Astrocyte of the hippocampus (primary cell): ENCODE data around the gene ZNF718.
"Not testable (repeated sequence)": the region's sequence is repeated elsewhere in the genome, so short reads cannot be mapped to it uniquely, and the experiment has no call there.

Experiments
- DNase-seq: peaks from one replicate; pipeline ENCODE4 v3.0.0; 2011; ENCODE audit warnings: low read depth, low spot score

ZNF718 gene

DNA sequence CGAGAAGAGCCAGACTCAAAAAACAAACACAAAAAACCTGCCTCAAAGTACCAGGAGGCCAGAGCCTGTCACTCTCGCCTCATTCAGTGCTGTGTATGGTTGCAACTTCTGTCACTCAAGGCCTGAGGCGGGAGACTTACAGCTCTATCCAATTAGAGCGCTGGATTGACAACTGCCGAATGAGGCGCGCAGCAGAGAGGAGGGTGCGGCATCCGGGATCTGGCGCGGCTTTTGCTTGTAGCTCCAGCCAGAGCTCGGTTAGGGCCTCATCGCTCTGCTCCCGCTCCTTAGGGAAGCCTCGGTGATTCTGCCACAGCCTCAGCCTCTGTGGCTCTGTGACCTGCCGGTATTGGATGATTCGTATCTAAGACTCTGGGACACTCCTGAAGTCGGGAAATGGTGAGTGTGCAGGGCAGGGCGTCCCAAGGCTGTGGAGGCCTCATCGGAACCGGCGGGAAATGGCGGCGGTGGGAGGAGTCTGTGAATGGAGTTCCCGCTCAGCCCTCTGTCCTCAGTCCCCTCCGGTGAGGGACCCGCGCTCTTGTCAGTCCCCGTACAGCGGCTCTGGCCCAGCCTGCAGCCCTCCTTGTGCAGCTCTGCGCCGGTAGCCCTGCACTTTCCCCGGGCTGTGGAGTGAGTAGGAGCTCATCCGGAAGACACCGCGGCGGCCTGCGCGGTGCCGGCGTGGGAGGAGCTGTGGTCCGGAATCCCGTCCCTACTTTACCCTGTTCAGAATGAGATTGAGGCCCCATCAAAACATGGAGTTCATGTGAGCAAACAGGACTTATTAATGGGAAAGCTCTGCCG lies at the start of gene ZNF718:
TSS of gene ZNF718 (plus strand) at position 227 of the 807 bp plus-strand sequence. CDS start at position 397, 170 bp downstream.
- DNase-seq = peak; percentile 98

DNA sequence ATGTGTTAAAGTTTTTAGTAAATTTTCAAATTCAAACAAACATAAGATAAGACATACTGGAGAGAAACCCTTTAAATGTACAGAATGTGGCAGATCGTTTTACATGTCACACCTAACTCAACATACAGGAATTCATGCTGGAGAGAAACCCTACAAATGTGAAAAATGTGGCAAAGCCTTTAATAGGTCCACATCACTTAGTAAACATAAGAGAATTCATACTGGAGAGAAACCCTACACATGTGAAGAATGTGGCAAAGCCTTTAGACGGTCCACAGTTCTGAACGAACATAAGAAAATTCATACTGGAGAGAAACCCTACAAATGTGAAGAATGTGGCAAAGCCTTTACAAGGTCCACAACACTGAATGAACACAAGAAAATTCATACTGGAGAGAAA lies 38.4 kb upstream of the ZNF718 start:
- DNase-seq = no peak

DNA sequence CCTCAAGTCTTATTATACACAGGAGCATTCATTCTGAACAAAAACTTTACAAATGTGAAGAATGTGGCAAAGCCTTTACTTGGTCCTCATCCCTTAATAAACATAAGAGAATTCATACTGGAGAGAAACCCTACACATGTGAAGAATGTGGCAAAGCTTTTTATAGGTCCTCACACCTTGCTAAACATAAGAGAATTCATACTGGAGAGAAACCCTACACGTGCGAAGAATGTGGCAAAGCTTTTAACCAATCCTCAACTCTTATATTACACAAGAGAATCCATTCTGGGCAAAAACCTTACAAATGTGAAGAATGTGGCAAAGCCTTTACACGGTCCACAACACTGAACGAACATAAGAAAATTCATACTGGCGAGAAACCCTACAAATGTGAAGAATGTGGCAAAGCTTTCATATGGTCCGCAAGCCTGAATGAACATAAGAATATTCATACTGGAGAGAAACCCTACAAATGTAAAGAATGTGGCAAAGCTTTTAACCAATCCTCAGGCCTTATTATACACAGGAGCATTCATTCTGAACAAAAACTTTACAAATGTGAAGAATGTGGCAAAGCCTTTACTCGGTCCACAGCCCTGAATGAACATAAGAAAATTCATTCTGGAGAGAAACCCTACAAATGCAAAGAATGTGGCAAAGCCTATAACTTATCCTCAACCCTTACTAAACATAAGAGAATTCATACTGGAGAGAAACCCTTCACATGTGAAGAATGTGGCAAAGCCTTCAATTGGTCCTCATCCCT lies 37.6 kb upstream of the ZNF718 start:
- not testable (repeated sequence) for DNase-seq

DNA sequence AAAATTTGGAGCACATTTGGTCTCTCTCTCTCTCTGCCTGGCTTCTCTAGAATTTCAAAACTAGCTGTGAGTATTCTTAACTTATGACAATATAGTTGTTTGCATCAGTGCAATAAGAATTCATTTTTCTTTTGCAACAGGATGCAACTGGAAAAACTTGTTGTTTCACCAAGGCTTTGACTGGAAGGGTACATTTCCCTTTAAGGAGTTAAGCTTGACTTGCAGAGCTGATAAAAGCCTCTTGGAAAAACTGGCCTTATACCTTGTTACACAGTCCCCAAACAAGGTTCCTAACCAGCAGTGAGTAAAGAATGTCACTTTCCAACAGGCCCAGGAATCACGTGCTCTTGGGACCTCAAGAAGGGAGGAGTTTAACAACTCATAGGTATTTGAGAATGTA lies 25.9 kb upstream of the ZNF718 start:
- no peak for DNase-seq

DNA sequence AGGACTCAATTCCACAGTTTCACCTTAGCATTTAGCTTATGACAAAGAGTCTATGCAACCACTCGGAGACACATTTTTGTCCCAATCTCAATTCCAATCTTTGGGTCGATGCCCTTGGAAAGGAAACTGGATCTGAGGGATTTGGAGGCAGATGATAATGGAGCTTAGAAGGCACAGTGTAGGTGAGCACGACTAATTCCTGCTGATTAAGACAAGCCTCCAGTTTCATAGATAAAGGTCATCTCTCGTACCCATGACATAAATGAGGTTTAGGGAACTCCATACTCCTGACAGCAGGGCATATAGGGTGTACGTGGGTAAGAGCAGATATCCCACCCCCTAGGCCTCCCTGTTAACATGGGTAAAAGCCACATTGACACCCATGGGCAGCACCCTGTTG lies 24.4 kb upstream of the ZNF718 start:
- no peak for DNase-seq

DNA sequence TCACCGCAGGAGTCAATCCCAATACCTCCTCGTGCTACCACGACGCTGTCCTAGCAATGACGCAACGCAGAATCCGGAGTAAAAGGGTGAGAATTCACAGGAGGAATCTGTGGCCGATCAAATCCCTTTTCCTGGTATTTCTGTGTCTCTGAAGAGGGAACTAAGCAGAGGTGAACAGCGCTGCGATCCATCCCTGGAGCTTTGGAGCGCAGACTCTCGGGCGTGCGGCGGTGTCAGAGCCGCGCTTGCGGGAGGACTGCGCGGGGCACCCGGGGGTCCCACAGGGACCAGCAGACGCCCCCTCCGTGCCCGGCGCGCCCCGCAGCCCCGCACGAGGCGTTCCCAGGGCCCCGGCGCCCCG lies 17.2 kb upstream of the ZNF718 start:
- peak; percentile 3 for DNase-seq

DNA sequence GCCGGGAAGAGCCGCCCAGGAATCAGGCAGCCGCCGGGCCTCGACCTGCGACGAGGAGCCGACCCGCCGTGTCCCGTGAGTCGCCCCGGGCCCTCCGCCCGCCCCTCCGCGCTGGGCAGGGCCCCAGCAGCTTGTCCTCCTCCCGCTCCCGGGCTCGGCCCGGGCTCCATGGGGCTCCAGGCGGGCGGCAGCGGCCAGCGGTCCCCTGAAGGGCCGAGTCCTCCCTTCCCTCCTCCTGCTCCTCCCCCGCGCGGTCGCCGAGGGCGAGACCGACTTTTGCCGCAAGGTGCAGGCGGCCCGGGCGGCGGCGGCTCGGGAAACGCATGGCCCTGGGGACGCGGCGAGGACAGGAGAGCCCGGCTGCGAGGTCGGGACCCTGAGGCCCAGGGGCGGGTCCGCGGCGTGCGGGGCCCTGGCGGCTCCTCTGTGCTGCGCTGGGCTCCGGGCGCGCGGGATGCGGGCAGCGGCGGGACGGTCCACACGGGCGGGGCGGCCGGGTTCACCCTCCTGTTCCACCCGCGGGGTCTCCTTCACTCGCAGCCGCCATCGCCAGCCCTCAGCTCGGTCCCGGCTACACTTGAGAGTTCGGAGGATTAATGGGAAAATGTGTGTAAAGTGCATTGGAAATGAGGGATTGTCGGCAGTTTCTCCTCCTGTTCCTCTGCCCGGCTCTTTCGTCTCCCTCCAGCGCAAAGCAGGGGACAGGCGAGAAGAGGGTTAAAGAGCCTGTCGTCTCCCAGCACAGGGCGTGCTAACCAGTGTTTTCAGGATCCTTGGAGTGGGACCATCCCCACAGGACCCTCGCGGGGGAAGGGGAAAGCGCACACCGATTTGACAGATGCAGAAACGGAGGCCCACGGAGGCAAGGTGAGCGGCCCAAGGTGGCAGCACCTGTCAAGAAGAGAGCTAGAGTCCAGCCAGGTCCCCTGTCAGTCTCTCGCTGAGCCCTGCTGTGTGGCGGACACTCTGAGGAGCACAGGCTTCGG lies 16.6 kb upstream of the ZNF718 start:
- peak; percentile 39 for DNase-seq

DNA sequence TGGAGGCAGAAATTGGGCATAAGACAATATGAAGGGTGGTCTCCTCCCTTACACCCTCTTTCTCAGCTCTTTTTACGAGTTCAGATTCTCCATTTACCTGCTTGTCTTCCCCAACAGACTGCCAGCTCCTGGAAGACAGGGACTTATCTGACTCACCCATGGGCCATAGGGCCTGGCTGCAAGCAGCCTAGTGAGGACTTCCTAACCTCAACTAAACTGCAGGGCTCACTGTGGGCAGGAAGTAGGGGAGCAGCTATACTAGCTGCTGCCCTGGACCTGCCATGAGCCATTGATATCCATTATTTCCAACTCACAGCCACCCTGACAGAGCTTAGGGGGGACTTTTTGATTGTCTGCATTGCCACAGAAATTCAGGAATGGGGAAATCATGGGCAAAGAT lies 11.5 kb upstream of the ZNF718 start:
- DNase-seq = no peak

DNA sequence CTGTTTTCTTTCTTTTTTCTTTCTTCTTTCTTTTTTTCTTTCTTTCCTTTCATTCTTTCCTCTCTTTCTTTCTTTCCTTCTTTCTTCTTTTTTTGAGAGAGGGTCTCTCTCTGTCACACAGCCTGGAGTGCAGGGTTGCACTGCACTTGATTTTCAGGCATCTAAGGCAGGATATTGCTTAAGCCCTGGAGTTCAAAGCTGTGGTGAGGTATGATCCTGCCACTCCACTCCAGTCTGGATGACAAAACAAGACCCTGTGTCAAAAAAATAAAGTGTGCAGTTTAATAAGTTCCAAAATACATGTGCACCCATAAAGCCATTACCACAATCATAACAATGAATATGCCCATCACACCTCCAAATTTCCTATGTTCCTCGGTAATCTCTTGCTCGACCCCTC lies 10.6 kb upstream of the ZNF718 start:
- DNase-seq = no peak

DNA sequence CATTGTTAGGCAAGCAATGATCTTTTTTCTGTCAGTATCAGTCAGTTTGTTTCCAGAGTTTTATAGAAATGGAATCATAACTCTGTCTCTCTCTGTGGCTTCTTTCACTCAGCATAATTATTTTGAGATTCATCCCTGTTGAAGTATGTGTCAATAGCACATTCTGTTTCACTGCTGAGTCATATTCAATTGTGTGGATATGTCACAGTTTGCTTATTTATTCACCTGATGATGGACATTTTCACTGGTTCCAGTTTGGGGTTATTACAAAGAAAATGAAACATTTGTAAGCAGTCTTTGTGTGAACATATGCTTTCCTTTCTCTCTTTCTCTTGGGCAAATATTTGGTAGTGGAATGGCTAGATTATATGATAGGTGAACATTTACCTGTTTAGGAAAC lies 10.2 kb upstream of the ZNF718 start:
- DNase-seq = no peak

DNA sequence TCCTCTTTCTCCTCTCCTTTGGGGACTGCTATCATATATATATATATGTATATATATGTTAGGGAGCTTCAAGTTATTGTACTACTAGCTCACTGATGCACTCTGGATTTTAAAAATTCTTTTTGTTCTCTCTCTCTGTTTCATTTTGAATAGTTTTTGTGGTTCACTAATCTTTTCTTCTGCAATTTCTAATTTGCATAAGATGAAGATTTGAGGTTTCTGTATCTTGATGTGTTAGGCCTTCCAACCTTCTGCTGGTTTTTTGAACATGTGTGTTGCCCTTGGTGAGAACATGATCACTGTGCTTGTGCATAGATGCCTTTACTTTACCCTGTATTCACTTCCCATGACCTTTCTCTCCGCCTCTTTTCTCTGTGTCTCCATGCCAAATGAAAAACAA lies 7.8 kb upstream of the ZNF718 start:
- DNase-seq = no peak

DNA sequence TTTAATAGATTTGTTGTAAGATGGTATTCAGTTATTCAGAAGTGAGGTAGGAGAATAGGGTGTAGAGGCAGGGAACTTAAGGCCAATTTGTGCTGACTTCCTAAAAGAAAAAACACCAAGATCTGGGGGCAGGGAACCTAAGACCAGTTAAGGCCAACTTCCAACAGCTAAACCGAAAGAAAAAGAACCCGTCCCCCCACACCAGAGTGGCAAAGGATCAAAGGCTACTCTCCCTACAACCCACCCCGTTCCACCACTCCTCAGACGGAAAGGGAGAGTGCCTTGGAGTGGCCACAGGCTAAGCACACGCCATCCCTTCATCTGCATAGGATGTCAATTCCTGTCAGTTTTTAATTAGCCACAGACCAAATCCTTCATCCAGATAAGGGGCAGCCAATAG lies 3.7 kb upstream of the ZNF718 start:
- DNase-seq = no peak

DNA sequence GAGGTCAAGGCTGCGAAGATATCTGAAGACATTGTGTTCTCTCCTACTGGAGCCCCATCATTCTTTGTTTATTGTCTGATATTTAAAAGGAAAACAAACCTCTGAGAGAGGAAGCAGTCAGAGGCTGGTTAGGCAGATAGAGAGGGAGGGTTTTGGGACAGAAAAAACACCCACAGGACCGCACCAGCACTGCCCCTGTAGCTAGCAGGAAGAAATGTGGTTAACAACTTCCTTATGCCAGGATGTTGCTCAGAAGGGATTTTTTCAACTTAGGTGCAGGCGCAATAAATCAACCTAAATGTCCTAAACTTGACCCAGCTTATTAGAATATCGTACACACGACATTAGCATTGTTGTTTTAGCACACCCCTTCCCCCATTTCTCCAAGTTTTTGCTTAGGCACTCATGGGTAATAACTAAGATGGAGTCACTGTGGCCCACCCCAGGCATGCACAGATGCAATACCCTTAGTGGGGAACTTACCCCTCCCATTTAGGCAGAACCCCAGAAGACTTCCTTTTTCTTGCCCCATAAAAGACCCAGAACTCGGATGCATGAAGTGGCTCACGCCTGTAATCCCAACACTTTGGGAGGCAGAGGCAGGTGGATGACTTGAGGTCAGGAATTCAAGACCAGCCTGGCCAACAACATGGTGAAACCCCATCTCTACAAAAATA lies 2.8 kb upstream of the ZNF718 start:
- no peak for DNase-seq

DNA sequence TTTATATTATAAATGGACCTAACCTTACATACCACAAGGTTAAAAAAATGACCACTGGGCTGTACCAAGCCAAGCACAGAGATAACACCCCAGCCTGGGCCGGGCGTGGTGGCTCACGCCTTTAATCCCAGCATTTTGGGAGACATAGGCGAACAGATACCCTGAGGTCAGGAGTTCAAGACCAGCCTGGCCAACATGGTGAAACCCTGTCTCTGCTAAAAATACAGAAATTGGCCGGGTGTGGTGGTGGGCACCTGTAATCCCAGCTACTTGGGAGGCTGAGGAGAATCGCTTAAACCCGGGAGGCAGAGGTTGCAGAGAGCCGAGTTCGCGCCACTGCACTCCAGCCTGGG lies 403 bp upstream of the ZNF718 start:
- not testable (repeated sequence) for DNase-seq

DNA sequence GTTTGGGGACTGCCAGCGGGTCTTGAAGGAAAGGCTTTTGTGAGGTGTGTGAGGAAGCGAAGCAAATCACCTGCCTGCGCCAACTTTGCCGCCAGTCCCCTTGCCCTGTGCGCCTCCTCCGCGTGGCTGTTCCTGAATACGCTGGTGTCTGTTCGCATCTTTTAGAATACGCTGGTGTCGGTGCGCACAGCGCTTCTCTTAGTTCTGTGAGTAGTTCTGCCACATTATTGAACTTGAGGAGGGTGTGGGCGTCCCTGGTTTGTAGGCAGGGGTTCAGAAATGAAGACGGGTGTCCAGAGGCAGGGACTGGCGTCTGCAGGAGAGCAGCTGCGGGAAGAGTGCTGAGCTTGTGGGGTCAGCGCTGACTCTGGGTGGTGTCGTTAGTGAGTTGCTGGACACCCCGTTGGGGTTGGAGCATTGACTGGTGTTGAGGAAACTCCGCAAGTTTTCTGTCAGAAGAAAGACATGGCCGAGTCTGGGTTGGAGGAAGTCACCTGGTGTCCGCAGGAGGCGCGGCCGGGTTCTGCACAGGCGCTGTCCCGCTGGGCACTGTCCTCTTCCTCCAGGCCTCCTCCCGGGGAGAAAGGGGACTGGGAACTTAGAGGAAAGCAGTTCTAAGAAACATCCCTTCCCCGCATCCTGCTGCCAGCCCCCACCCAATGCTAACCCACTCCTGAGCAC lies 930 bp downstream of the ZNF718 start:
- DNase-seq = peak; percentile 68

DNA sequence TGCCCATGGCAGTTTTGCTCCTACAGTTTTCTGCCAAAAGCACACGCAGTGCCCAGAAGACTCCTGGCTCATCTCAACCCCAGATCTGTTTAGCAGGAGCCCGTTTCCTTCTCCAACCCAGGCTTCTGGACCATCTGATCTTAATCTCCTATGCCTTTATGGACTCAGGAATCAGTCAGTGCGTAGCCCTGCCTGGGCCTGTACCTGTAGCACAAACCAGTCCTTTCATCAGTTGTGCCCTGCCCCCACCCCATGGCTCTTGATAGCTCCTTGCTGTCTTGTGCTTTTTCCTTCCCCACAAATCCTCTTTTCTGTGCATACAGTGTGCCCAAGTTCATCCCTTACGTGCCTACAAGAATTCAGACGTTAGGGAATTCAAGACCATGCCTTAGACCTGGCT lies 1.5 kb downstream of the ZNF718 start:
- DNase-seq = no peak

DNA sequence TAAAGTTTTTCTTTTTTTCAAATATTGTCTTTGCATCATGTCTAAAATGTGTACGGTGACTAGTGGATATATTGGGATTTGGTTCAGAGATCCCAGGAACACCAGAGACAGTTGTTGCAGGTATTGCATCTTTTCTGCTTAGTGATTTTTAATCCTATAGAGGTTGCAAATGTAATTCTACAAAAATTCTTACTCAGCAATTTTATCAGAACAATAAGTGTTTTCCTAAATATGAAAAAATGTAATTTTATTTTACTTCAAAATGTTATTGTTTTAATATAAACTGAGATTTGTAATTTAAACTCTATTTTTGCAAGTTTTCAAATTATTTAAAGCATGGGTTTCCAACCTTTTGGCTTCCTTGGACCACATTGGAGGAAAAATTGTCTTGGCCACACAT lies 8.2 kb downstream of the ZNF718 start:
- DNase-seq = no peak

DNA sequence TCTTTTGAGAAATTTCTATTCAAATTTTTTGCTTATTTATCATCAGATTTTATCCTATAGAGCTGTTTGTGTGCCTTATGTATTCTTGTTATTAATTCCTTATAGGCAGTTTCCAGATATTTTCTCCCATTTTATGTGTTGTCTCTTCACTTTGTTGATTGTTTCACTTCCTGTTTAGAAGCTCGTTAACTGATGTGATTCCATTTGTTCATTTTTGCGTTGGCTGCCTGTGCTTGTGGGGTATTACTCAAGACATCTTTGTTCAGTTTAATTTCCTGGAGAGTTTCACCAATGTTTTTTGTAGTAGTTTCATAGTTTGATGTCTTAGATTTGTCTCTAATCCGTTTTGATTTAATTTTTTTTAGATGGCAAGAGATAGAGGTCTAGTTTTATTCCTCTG lies 14.6 kb downstream of the ZNF718 start:
- DNase-seq = no peak

DNA sequence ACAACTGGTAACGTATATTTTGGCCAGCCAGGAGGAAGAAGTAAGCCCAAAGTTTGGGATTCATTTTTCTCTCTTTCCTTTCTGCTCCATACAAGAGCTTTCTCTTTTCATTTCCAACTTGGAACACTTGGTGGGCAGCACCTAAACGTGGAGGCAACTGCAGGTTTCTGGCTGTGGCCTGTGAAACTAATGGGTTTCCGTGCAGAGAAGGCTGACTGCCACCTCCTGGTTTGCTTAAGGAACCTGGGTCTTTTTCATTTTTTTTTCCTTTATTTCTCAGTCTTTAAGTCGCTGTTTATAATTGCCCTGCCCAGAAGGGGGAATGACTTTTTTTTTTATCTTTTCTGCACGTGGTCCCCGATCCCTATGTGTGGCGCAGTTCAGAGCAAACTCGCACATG lies 15.4 kb downstream of the ZNF718 start:
- no peak for DNase-seq

DNA sequence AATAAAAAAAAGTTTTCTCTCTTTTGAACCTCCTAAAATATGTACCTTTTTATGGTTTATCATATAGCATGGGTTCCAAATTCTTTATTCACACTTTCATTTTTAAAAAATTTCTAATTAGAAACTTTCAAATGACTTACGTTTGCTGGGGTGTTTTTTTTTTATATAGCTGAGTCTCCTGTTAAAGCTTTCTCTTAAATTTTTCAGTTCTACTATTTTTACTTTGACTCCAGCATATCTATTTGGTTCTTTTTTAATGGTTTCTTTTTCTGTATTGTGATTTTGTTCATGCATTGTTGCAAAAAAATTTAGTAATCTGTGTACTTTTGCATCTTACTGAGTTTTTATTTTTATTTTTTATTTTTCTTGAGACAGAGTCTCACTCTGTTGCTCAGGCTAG lies 22.3 kb downstream of the ZNF718 start:
- no peak for DNase-seq

DNA sequence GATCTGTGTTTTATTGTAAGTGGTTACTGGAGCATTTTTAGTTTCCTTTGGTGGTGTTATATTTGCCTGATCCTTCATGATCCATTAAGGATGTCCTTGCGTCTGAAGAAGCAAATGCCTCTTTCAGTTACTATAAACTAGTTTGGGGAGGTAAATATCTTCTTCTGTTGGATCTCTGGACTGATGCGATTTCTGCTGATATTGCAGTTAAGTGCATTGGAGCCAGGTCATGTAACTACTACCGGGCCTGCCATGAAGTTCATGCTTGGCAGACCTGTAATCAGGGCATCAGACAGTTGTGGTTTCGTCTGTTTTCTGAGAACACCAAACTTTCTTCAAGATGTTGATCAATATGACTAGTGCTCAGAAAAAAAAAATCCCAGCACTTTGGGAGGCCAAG lies 22.9 kb downstream of the ZNF718 start:
- no peak for DNase-seq
